Endothelial cell (in vitro differentiated cells): ENCODE data around the gene KYAT1. TPM values are rescaled to one million over a fixed set of nuclear protein-coding genes. Genes with fewer than 3 reads are reported as not detected.

Experiments used
- DNase-seq: peaks from one replicate; pipeline ENCODE4 v3.0.0; 2021; ENCODE audit warnings: low spot score
- H3K27ac Mint-ChIP-seq: one replicate; pipeline ENCODE4 v1.8.0; 2021; ENCODE audit warnings: mixed read lengths, inconsistent platforms; ENCODE audit not compliant: unreplicated experiment
- H3K27me3 Mint-ChIP-seq: one replicate; pipeline ENCODE4 v1.8.0; 2021; ENCODE audit warnings: mild to moderate bottlenecking, moderate library complexity, mixed read lengths, inconsistent platforms; ENCODE audit not compliant: unreplicated experiment
- H3K36me3 Mint-ChIP-seq: one replicate; pipeline ENCODE4 v1.8.0; 2021; ENCODE audit warnings: mild to moderate bottlenecking, low read depth, mixed read lengths, inconsistent platforms; ENCODE audit not compliant: unreplicated experiment
- H3K4me1 Mint-ChIP-seq: one replicate; pipeline ENCODE4 v1.8.0; 2021; ENCODE audit warnings: mild to moderate bottlenecking, mixed read lengths, inconsistent platforms; ENCODE audit not compliant: unreplicated experiment
- H3K4me3 Mint-ChIP-seq: one replicate; pipeline ENCODE4 v1.8.0; 2021; ENCODE audit warnings: mild to moderate bottlenecking, mixed read lengths, inconsistent platforms; ENCODE audit not compliant: unreplicated experiment
- H3K9me3 Mint-ChIP-seq: one replicate; pipeline ENCODE4 v1.8.0; 2021; ENCODE audit warnings: mixed read lengths, inconsistent platforms; ENCODE audit not compliant: unreplicated experiment
- CTCF ChIP-seq: fragments of 200-600 bp; sonication (generic); IDR thresholded peaks from one replicate; pipeline ENCODE4 v1.5.0; 2021; ENCODE audit warnings: antibody characterized with exemption; ENCODE audit not compliant: unreplicated experiment
- total RNA-seq: library from RNA; stranded (reverse); fragmentation: NEBNext Ultra II Directional; extraction: Animal tissue kit (Norgen Biotek cat#: 25700); gene quantifications from one replicate; pipeline ENCODE4 v1.2.1, GENCODE V29; 2021; ENCODE audit not compliant: unreplicated experiment

The KYAT1 gene
- total RNA-seq, 1 donor from 2014 or later, result 3.3 TPM

GRCh38 chr9:128913048-128913900, 31.5 kb upstream of the KYAT1 start:
- no peaks in the 10 kb centered on the region for H3K9me3 Mint-ChIP-seq
- peak overlapping the region; percentile 52 for H3K27ac Mint-ChIP-seq
- TF ChIP-seq CTCF, result no peak
- H3K4me3 Mint-ChIP-seq, result peak overlapping the region; percentile 71
- peaks cover 14% of the 10 kb centered on the region for H3K27me3 Mint-ChIP-seq
- H3K36me3 Mint-ChIP-seq, result peaks cover 29% of the 10 kb centered on the region
- peaks cover 24% of the 10 kb centered on the region for H3K4me1 Mint-ChIP-seq
- DNase-seq, result no peak

- Mint-ChIP-seq H3K4me1 (peaks cover 24% of the 10 kb centered on the region), H3K36me3 (peaks cover 33% of the 10 kb centered on the region), H3K27me3 (peaks cover 13% of the 10 kb centered on the region), H3K4me3 (peak overlapping the region; percentile 71), H3K27ac (peak overlapping the region; percentile 82), H3K9me3 (no peaks in the 10 kb centered on the region)
- DNase-seq, result no peak
- no peak for TF ChIP-seq CTCF
Observed at GRCh38 chr9:128912270-128912853, 30.6 kb upstream of the KYAT1 start.

GRCh38 chr9:128911529-128912035, 29.8 kb upstream of the KYAT1 start:
- Mint-ChIP-seq H3K27ac (peak overlapping the region; percentile 82), H3K4me3 (peak overlapping the region; percentile 42), H3K9me3 (no peaks in the 10 kb centered on the region), H3K27me3 (peaks cover 9% of the 10 kb centered on the region), H3K36me3 (peaks cover 35% of the 10 kb centered on the region), H3K4me1 (peaks cover 24% of the 10 kb centered on the region)
- no peak for TF ChIP-seq CTCF
- DNase-seq, result peak; percentile 47

GRCh38 chr9:128910906-128911305, 29.2 kb upstream of the KYAT1 start:
- no peak for DNase-seq
- H3K4me1 Mint-ChIP-seq, result peaks cover 24% of the 10 kb centered on the region
- H3K9me3 Mint-ChIP-seq, result no peaks in the 10 kb centered on the region
- peak overlapping the region; percentile 76 for H3K27ac Mint-ChIP-seq
- H3K27me3 Mint-ChIP-seq, result peaks cover 9% of the 10 kb centered on the region
- TF ChIP-seq CTCF, result no peak
- H3K36me3 Mint-ChIP-seq, result peaks cover 35% of the 10 kb centered on the region
- H3K4me3 Mint-ChIP-seq, result no peak overlapping the region

- Mint-ChIP-seq H3K4me1 (peaks cover 24% of the 10 kb centered on the region), H3K36me3 (peaks cover 32% of the 10 kb centered on the region)
Observed at GRCh38 chr9:128909859-128910258, 28.1 kb upstream of the KYAT1 start.

More at GRCh38 chr9:128909859-128910258, 28.1 kb upstream of the KYAT1 start:
- no peak for TF ChIP-seq CTCF
- H3K27ac Mint-ChIP-seq, result no peak overlapping the region
- peaks cover 9% of the 10 kb centered on the region for H3K27me3 Mint-ChIP-seq
- no peak for DNase-seq
- H3K4me3 Mint-ChIP-seq, result no peak overlapping the region
- H3K9me3 Mint-ChIP-seq, result no peaks in the 10 kb centered on the region
